ENCODE measurements around the gene HDX.

GRCh38 chrX:84358271-84358670, 144.0 kb downstream of the HDX start:
- no peak for TF ChIP-seq CTCF (IDR thresholded peaks at IDR 0.05)
- TF ChIP-seq POLR2A (IDR thresholded peaks at IDR 0.05): no peak
